Osteoblast (primary cell): ENCODE results near the gene CELF5. TPM values are rescaled to one million over a fixed set of nuclear protein-coding genes. Genes with fewer than 3 reads are reported as not detected.

Source experiments
- DNase-seq: peaks from one replicate; pipeline ENCODE4 v3.0.0; 2011; ENCODE audit warnings: low spot score, mixed read lengths; ENCODE audit not compliant: insufficient read length; ENCODE audit errors: missing footprints
- H2AFZ ChIP-seq: 2 replicates; pipeline ENCODE4 v1.6.0; 2011; ENCODE audit warnings: mild to moderate bottlenecking, low read length
- H3K27ac ChIP-seq: 2 replicates; pipeline ENCODE4 v1.5.1; 2011; ENCODE audit warnings: mild to moderate bottlenecking, low read depth, low read length, moderate library complexity
- H3K27me3 ChIP-seq: 2 replicates; pipeline ENCODE4 v1.6.0; 2012; ENCODE audit warnings: mild to moderate bottlenecking, control low read depth, inconsistent platforms, low read length, moderate library complexity; ENCODE audit not compliant: insufficient read depth
- H3K36me3 ChIP-seq: 2 replicates; pipeline ENCODE4 v1.5.1; 2011; ENCODE audit warnings: mild to moderate bottlenecking, low read length, control low read depth, moderate library complexity; ENCODE audit not compliant: insufficient read depth
- H3K4me1 ChIP-seq: 2 replicates; pipeline ENCODE4 v1.5.1; 2011; ENCODE audit warnings: mild to moderate bottlenecking, low read length, control low read depth, moderate library complexity; ENCODE audit not compliant: insufficient read depth
- H3K4me2 ChIP-seq: 2 replicates; pipeline ENCODE4 v1.6.0; 2011; ENCODE audit warnings: mild to moderate bottlenecking, low read length; ENCODE audit not compliant: insufficient read depth
- H3K4me3 ChIP-seq: fragments of 200-600 bp; sonication (generic); 3 replicates; pipeline ENCODE4 v1.5.1; 2012; ENCODE audit warnings: mild to moderate bottlenecking, low read length, inconsistent platforms; ENCODE audit not compliant: insufficient read depth
- H3K79me2 ChIP-seq: 2 replicates; pipeline ENCODE4 v1.6.0; 2012; ENCODE audit warnings: mild to moderate bottlenecking, low read length, control low read depth, inconsistent platforms; ENCODE audit not compliant: insufficient read depth
- H3K9me3 ChIP-seq: 2 replicates; pipeline ENCODE4 v1.5.1; 2011; ENCODE audit warnings: low read depth, low read length, control low read depth
- H4K20me1 ChIP-seq: 2 replicates; pipeline ENCODE4 v1.6.0; 2012; ENCODE audit warnings: mild to moderate bottlenecking, low read length, control low read depth; ENCODE audit not compliant: insufficient read depth
- CTCF ChIP-seq: IDR thresholded peaks from 2 replicates; pipeline ENCODE4 v1.5.1; 2011; ENCODE audit warnings: mild to moderate bottlenecking, low read depth, low read length, moderate library complexity; ENCODE audit errors: extremely low read depth
- total RNA-seq: library from RNA; depleted of rRNA; stranded (reverse); fragments of >200 nt; gene quantifications from 2 replicates; pipeline ENCODE4 v1.2.3, GENCODE V29; 2012

Gene CELF5
- total RNA-seq, 1 donor = not detected

- Histone ChIP-seq H4K20me1 (peaks cover 3% of the 10 kb centered on the region), H3K27me3 (no peaks in the 10 kb centered on the region), H3K27ac (no peak overlapping the region), H3K36me3 (peaks cover 4% of the 10 kb centered on the region), H3K4me3 (no peak overlapping the region), H2AFZ (no peak overlapping the region), H3K4me1 (no peaks in the 10 kb centered on the region), H3K9me3 (no peaks in the 10 kb centered on the region), H3K4me2 (no peak overlapping the region), H3K79me2 (peaks cover 18% of the 10 kb centered on the region)
- no peak for TF ChIP-seq CTCF
- DNase-seq = no peak
These were observed 27.6 kb upstream of the CELF5 start for GRCh38 chr19:3196933-3197205.

GRCh38 chr19:3198901-3199700, 25.4 kb upstream of the CELF5 start:
- Histone ChIP-seq H3K4me2 (no peak overlapping the region), H3K4me3 (no peak overlapping the region), H3K79me2 (peaks cover 3% of the 10 kb centered on the region), H3K27me3 (no peaks in the 10 kb centered on the region), H3K9me3 (no peaks in the 10 kb centered on the region), H3K27ac (no peak overlapping the region), H3K4me1 (no peaks in the 10 kb centered on the region), H3K36me3 (peaks cover 4% of the 10 kb centered on the region), H4K20me1 (peaks cover 3% of the 10 kb centered on the region), H2AFZ (no peak overlapping the region)
- TF ChIP-seq CTCF = no peak
- no peak for DNase-seq

GRCh38 chr19:3201072-3201700, 23.3 kb upstream of the CELF5 start:
- no peak overlapping the region for H3K4me2 ChIP-seq
- no peaks in the 10 kb centered on the region for H3K79me2 ChIP-seq
- H3K36me3 ChIP-seq = peaks cover 5% of the 10 kb centered on the region
- DNase-seq = no peak
- H3K27me3 ChIP-seq = no peaks in the 10 kb centered on the region
- H3K4me3 ChIP-seq = no peak overlapping the region
- TF ChIP-seq CTCF = no peak
- H3K9me3 ChIP-seq = no peaks in the 10 kb centered on the region
- H3K27ac ChIP-seq = no peak overlapping the region
- no peaks in the 10 kb centered on the region for H3K4me1 ChIP-seq
- H2AFZ ChIP-seq = no peak overlapping the region
- no peaks in the 10 kb centered on the region for H4K20me1 ChIP-seq

GRCh38 chr19:3201911-3202310, 22.6 kb upstream of the CELF5 start:
- no peak overlapping the region for H3K4me2 ChIP-seq
- H3K27me3 ChIP-seq = no peaks in the 10 kb centered on the region
- H3K4me1 ChIP-seq = no peaks in the 10 kb centered on the region
- no peak for DNase-seq
- H4K20me1 ChIP-seq = no peaks in the 10 kb centered on the region
- no peaks in the 10 kb centered on the region for H3K9me3 ChIP-seq
- no peaks in the 10 kb centered on the region for H3K79me2 ChIP-seq
- H3K36me3 ChIP-seq = peaks cover 12% of the 10 kb centered on the region
- H3K27ac ChIP-seq = no peak overlapping the region
- H3K4me3 ChIP-seq = no peak overlapping the region
- no peak overlapping the region for H2AFZ ChIP-seq
- TF ChIP-seq CTCF = no peak
